Stimulated activated CD4-positive, alpha-beta T cell treated with anti-CD3 and anti-CD28 coated beads, Interleukin-4, amount 100 ng/mL, for 24 hours (primary cell): ENCODE data around the gene C6orf120.
A peak's percentile ranks its signal among the peaks of the same experiment; 100 is the strongest.

Source experiments
- DNase-seq: peaks from one replicate; pipeline ENCODE4 v3.0.0-alpha.2; 2020

The C6orf120 gene

GRCh38 chr6:169701954-169702839 is at the start of gene C6orf120, which contains the start of gene WDR27:
TSS of gene C6orf120 (plus strand) at chr6:169702126. CDS start at chr6:169702460, 334 bp downstream.
TSS of gene WDR27 (minus strand) at chr6:169702029. CDS start at chr6:169689005, 13,024 bp downstream.
- DNase-seq: peak; percentile 99

GRCh38 chr6:169652896-169653295 is 49.0 kb upstream of the C6orf120 start:
- no peak for DNase-seq

- no peak for DNase-seq
These were observed 48.2 kb upstream of the C6orf120 start for GRCh38 chr6:169653691-169654090.

DNA sequence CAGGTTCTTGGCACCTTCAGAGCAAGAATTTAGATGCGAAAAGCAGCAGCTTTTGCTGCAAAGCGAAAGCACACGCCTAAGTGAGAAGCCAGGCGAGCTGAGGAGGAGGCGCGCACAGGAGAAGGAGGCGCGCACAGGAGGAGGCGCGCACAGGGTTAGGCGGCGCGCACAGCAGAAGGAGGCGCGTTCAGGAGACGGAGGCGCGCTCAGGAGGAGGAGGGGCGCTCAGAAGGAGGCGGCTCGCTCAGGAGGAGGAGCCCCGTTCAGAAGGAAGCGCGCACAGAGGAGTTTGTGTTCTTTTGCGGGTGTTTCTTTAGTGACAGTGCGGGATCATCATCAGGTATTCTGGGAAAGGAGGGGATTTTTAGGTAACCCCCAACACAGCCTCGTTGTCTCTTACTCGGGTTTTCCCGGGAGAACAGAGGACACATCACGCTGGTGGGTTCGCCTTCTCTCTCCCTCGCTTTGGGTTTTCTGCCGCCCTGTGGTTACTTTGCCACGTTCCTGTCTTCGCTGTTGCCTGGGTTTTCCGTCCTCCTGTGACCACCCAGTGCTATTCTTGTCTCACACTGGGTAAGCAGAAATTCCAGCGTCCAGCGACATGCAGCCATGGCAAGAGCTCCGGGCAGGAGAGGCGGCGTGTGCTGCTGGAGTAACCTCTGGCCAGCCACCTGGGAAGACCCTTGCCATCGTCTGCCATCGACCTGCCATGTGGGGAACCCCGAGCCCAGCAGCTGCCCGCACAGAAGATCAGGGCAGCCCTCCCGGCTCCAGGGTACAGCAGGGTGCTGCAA is 47.1 kb upstream of the C6orf120 start:
- peak; percentile 67 for DNase-seq

DNA sequence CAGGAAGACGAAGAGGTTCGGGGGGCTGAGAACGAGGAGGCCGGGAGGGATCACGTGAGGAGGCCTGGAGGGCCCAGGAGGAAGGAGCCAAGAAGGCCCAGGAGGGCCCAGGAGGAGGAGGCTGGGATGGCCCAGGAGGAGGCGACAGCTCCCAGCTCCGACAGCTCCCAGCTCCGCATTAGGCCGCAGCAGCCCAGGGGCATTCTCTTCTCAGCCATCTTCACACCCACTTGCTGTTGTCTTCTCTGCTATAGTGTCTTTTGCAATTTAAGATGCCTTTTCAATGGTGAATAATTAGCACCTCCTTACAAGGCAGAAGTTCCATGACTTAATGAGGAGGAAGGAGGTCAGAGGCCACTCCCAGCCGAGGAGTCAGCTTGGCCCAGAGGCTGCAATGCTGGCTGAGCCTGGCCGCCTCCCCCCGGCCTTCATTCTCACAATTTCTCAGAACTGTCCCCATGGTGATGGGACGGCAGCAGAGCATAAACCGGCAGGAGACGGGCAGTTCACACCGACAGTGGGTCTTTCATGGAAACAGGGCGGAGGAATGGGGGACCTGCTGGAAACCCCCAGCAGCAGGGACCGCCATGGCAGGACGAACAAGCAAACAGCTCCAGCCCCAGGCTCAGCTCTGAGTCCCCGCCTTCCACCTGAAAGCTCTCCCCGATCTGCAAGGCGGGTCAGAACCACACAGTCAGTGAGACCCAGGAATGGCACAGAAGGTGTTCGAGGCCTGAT is 45.2 kb upstream of the C6orf120 start:
- no peak for DNase-seq

GRCh38 chr6:169657284-169657610 is 44.7 kb upstream of the C6orf120 start:
- DNase-seq: no peak

- no peak for DNase-seq
These were observed 41.9 kb upstream of the C6orf120 start for GRCh38 chr6:169659820-169660610.

GRCh38 chr6:169660751-169661390 is 41.1 kb upstream of the C6orf120 start:
- no peak for DNase-seq

DNA sequence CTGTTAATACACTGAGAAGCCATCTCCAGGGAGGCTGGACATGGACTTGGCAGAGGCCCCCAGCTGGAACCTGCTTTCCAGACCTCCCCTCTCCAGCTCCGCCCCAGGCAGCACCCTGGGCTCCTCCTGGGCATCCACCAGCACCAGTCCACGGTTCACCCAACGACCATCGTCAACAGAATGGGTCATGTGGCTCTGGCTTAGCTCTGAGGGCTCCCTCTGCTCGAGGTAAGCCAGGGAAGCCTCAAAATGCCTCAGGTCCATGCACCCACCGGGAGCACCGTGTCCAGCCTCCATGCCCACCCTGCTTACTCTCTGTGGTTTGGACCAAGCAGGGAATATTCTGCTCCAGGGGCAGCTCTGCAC is 40.6 kb upstream of the C6orf120 start:
- DNase-seq: no peak

GRCh38 chr6:169663468-169663867 is 38.5 kb upstream of the C6orf120 start:
- DNase-seq: no peak

GRCh38 chr6:169664227-169664626 is 37.7 kb upstream of the C6orf120 start:
- DNase-seq: no peak

- DNase-seq: no peak
These were observed 36.6 kb upstream of the C6orf120 start for GRCh38 chr6:169665289-169665688.

DNA sequence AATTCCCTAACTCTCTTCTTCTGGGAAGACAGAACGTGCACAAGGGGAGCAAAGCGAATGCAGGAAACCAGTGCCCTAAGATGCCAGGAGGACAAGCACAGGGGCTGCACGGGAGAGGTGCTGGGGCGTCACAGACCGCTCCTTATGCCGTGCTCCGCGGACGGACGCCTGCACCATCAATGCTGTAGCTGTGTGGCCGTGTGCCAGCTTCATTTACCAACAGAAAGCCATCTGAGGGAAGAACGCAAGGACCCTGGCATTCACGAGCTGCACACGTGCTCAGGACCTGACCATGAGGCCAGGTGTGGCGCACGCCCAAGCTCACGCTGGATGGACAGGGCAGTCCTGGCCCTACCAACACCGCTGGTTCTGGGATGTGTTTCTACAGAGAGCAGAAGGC is 35.5 kb upstream of the C6orf120 start:
- no peak for DNase-seq

DNA sequence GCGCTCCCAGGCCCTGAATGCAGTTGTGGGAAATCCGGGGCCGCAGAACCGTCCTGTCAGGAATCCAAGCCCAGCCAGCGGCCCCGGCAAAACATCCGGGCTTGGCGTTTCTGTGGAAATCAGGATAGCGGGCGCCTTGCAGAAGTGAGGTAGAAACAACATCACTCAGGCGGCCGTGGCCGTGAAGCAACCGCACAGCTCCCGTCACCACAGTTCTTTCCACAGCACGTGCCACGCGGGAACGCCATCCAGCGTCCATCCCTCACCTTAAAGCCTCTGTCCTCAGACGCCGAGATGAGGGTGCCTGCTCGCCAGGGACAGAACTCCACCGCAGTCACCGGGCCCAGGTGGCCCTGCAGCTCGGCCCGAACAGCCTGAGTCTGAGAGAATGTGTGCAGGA is 34.2 kb upstream of the C6orf120 start:
- no peak for DNase-seq

DNA sequence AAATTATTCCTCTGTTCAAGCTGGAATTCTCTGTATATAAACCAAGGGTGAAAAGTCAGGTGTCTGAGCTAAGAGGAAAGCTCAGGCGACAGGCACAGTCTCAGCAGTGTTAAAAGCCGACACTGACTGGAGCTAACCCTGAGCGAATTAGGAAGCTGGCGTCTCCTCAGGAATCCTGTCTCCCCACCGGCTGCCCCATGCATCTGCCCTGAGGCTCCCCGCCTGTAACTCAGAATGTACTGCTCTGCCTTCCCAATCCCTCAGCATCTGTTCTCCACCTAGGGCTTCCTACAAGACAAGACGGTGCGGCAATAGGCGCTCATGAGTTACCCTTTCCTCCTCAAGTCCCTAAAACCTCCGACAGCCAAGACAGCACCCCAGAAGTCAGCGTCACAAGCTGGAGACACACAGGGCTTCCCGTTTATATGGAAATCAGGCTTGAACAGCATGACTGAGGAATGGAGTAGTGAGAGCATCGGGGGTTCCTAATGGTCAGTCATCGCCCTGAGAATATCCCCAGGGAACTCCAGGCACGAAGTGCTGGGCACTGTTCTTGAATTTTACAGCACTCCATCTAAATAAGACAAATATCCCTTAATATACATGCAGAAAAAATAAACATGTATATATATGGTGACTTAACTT is 33.6 kb upstream of the C6orf120 start:
- DNase-seq: no peak

- DNase-seq: no peak
These were observed 32.8 kb upstream of the C6orf120 start for GRCh38 chr6:169669147-169669546.

- no peak for DNase-seq
These were observed 32.0 kb upstream of the C6orf120 start for GRCh38 chr6:169669889-169670288.

DNA sequence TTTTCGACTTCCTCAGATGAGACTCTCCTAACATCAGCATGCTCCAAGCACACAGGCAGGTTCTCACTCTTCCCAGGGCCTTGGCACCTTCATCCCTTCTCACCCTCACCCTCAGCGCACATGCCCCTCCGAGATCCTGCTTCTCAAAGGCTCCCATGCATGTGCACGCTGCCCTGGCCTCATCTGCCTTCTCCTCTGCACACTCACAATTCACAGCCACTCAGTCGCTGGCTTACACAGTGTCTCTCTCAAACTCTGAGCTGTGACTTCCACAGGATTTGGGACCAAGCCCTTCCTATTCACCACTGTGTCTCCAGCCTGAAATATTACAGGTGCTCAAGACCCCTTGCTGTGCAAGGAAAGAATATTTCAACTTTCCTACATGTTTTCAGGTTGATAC is 30.4 kb upstream of the C6orf120 start:
- DNase-seq: no peak

DNA sequence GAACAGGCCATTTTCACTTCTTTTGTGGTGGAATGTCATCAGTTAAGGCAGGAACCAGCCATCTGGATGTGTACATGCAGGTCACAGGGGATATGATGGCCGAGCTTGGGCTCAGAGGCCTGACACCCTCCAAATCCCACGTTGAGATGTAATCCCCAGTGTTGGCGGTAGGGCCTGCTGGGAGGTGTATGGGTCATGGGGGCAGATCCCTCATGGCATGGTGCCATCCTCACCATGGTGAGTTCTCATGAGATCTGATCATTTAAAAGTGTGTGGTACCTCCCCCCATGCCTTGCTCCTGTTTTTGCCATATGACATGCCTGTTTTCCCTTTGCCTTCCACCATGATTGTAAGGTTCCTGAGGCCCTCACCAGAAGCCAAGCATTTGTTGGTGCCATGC is 26.9 kb upstream of the C6orf120 start:
- no peak for DNase-seq

- DNase-seq: no peak
These were observed 24.8 kb upstream of the C6orf120 start for GRCh38 chr6:169677096-169677495.

GRCh38 chr6:169678342-169678741 is 23.6 kb upstream of the C6orf120 start:
- DNase-seq: no peak

DNA sequence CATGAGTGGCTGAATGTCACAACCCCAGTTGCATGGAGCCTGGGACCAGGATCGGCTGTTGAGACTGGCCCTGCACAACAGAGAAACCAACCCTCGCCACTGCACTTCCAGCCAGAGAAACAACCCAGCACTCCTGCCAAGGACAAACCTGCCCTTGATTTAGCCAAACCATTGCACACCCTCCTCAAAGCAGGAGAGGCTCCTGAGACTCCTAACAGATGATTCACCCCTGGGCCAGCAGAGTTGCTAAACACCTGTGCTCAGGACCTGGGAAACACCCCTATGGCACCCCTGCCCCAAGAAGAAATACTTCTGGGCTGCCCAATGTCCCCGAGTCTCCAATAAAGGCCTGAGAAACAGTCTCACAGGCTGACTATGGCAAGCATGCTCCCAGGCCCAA is 17.9 kb upstream of the C6orf120 start:
- no peak for DNase-seq
